GM12872 (cell line): ENCODE measurements around the gene RBKS.

ENCODE experiments used
- TF ChIP-seq, protein P1 (sequence below): IDR thresholded peaks from 3 replicates; pipeline ENCODE4 v1.5.1; 2011; ENCODE audit warnings: low read depth, mild to moderate bottlenecking, low read length, moderate library complexity; ENCODE audit not compliant: insufficient read depth

Gene RBKS

DNA sequence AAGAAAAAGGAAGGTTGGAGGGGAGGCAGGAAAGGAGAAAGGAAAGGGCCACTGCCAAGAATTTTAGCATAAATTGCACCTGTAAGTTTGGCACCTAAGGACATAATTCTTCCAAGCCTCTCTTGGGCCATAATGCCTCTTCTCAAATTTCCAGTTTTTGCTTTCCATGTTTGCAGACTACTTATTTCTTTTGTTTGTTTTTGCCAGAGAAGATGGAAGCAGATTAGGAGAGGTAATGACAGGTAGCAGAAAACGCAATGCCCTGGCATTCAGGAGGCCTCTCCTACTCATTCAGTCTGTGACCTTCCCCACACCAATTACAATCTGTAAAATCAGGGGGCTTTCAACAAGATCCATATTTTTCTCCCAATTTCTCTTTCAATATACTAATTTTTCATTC lies 61.9 kb downstream of the RBKS start:
- TF ChIP-seq, protein P1, sequence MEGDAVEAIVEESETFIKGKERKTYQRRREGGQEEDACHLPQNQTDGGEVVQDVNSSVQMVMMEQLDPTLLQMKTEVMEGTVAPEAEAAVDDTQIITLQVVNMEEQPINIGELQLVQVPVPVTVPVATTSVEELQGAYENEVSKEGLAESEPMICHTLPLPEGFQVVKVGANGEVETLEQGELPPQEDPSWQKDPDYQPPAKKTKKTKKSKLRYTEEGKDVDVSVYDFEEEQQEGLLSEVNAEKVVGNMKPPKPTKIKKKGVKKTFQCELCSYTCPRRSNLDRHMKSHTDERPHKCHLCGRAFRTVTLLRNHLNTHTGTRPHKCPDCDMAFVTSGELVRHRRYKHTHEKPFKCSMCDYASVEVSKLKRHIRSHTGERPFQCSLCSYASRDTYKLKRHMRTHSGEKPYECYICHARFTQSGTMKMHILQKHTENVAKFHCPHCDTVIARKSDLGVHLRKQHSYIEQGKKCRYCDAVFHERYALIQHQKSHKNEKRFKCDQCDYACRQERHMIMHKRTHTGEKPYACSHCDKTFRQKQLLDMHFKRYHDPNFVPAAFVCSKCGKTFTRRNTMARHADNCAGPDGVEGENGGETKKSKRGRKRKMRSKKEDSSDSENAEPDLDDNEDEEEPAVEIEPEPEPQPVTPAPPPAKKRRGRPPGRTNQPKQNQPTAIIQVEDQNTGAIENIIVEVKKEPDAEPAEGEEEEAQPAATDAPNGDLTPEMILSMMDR: no peak

- TF ChIP-seq, protein P1: no peak
Measured at GRCh38 chr2:27824401-27824800, 65.8 kb downstream of the RBKS start.

GRCh38 chr2:27823569-27823968 lies 66.6 kb downstream of the RBKS start:
- TF ChIP-seq, protein P1: no peak

DNA sequence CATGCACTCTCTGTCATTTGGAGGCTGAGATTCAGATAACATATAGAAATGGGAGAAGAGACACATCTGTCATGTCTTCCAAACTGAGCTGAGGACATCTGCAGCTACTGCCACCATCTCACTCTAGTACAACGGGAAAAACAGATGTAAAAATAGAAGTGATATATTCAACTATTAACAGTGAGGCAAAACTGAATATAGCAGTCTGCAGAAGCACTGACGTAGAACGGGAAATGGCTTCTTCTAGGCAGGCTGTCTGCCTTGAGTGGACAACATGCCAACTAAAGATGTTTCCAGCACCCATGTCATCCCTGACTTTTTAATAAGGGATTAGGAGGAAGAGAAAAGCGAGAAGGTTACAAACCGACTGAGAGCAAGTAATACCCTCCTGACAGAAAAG lies 67.1 kb downstream of the RBKS start:
- TF ChIP-seq, protein P1: no peak

- TF ChIP-seq, protein P1: no peak
Measured at GRCh38 chr2:27822049-27822448, 68.1 kb downstream of the RBKS start.

DNA sequence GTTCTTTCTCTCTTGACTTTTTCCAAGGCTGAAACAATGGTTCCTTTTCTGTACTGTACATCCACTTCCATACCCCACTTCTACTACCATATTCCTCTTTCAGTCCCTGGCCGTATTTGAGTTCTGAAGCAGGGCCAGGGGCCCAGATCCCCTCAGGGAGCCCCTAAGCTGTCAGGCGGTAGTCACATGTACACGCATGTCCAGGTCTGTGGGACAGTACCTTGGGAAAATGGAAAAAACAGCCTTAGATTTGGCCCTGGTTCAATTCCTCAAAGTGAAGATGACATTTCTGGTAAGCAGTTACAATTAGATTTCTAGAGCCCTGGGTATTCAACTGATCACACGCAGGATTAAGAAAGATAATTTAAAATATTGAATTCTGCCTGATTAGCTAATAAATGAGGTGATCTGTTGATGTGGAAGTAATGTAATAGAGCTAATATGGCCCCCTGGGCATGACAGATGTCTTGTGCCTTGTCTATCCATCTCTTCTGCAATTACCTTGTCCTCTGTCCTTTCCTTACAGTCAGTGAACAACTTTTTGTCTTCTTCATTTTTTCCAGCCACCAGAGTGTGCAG lies 74.2 kb downstream of the RBKS start:
- TF ChIP-seq, protein P1: no peak

- TF ChIP-seq, protein P1: no peak
Measured at GRCh38 chr2:27814758-27815157, 75.4 kb downstream of the RBKS start.
